ENCODE data around the gene RAB27B. TPM values are rescaled to one million over a fixed set of nuclear protein-coding genes. Genes with fewer than 3 reads are reported as not detected.
A peak's percentile ranks its signal among the peaks of the same experiment; 100 is the strongest.
"Not testable (repeated sequence)": the region's sequence is repeated elsewhere in the genome, so short reads cannot be mapped to it uniquely, and the experiment has no call there.

The RAB27B gene
- total RNA-seq, 1 donor, result 6.5 TPM

- no peak overlapping the region for H3K4me3 ChIP-seq (ENCODE audit: low read depth, low read length)
- no peak for TF ChIP-seq CTCF (IDR thresholded peaks at IDR 0.05; ENCODE audit: insufficient read depth, low read depth, low read length)
- DNase-seq (ENCODE audit: low read depth), result no peak
Measured at GRCh38 chr18:54802686-54803395, 25.4 kb upstream of the RAB27B start.

DNA sequence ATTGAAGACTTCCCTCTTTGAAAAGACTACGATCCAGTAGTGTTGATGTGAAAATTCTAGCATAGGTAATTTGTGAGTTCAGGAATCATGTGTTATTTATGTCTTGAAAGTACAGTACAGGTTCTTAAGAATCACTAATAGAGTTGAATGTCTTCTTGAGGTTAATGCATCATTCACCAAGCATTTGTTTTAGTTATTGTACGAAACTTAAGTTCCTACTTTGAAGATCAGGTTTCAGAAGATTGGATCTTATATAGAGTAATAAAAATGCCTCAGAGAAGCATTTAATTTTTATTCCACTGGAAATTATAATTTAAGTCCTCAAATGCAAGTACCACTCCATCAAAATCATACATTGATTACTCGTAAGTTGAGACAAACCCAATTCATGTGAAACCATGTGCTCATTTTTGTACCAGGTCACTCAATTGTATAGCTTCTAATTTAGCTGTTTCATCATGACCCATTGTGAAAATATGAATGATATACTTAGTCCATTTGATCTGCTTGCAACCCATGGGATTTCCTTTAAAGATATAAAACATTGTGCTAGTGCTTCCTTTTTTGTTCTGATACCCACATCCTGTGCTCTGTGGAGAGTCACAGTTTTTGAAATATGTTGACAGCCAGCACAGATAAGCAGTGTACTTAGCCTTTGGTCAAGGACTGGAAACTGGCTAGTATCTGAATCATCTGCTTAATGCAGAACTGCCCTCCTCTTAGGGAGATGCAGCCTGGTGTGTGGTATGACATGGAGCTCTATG is 22.5 kb upstream of the RAB27B start:
- peak; percentile 93 for DNase-seq (ENCODE audit: low read depth)
- no peak for TF ChIP-seq CTCF (IDR thresholded peaks at IDR 0.05; ENCODE audit: insufficient read depth, low read depth, low read length)
- no peak overlapping the region for H3K4me3 ChIP-seq (ENCODE audit: low read depth, low read length)

GRCh38 chr18:54806526-54806925 is 21.8 kb upstream of the RAB27B start:
- H3K4me3 ChIP-seq (ENCODE audit: low read depth, low read length), result no peak overlapping the region
- TF ChIP-seq CTCF (IDR thresholded peaks at IDR 0.05; ENCODE audit: insufficient read depth, low read depth, low read length), result no peak
- DNase-seq (ENCODE audit: low read depth), result peak; percentile 53

GRCh38 chr18:54807303-54807702 is 21.0 kb upstream of the RAB27B start:
- no peak for DNase-seq (ENCODE audit: low read depth)
- TF ChIP-seq CTCF (IDR thresholded peaks at IDR 0.05; ENCODE audit: insufficient read depth, low read depth, low read length), result no peak
- no peak overlapping the region for H3K4me3 ChIP-seq (ENCODE audit: low read depth, low read length)

GRCh38 chr18:54810662-54811061 is 17.6 kb upstream of the RAB27B start:
- not testable (repeated sequence) for DNase-seq (ENCODE audit: low read depth); H3K4me3 ChIP-seq (ENCODE audit: low read depth, low read length)

DNA sequence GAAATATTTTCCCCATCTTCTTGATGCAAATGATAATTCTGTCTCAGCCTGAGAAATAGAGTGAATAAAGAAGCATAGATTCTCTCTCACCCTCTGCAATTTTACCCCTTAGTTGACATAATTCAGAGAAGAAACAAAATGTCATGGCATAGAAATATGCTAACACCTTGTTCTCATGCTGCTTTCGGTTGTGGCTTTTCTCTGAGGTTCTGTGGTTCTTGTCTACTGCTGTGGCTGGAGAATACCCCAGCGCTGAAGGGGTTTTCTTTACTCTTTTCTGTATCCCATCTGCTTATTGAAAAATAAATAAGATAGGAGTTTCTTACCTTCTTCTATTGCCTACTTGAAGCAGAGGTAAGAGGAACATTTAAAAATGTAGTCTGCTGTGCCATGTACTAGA is 15.4 kb upstream of the RAB27B start:
- no peak for TF ChIP-seq CTCF (IDR thresholded peaks at IDR 0.05; ENCODE audit: insufficient read depth, low read depth, low read length)
- no peak for DNase-seq (ENCODE audit: low read depth)
- H3K4me3 ChIP-seq (ENCODE audit: low read depth, low read length), result no peak overlapping the region

GRCh38 chr18:54813305-54813704 is 15.0 kb upstream of the RAB27B start:
- no peak overlapping the region for H3K4me3 ChIP-seq (ENCODE audit: low read depth, low read length)
- no peak for DNase-seq (ENCODE audit: low read depth)
- TF ChIP-seq CTCF (IDR thresholded peaks at IDR 0.05; ENCODE audit: insufficient read depth, low read depth, low read length), result no peak
